B cell (primary cell): ENCODE results near the gene TBX10.

Experiments used
- CTCF ChIP-seq: fragments of 200-600 bp; IDR thresholded peaks from one replicate; pipeline ENCODE4 v1.8.0; 2022; ENCODE audit warnings: antibody characterized with exemption, mild to moderate bottlenecking
- EZH2 ChIP-seq: IDR thresholded peaks from 2 replicates; pipeline ENCODE4 v1.6.1; 2012; ENCODE audit warnings: borderline replicate concordance, low read depth, mild to moderate bottlenecking, moderate library complexity, low read length; ENCODE audit not compliant: insufficient read depth, poor library complexity, severe bottlenecking

GRCh38 chr11:67671211-67671520, 31.6 kb upstream of the TBX10 start:
- TF ChIP-seq CTCF (no peak), EZH2 (no peak)
